Right atrium auricular region (tissue), 2 donors: ENCODE data around the gene PTTG1. TPM values are rescaled to one million over a fixed set of nuclear protein-coding genes. Genes with fewer than 3 reads are reported as not detected.

Experiments
- DNase-seq: peaks from one replicate; pipeline ENCODE4 v3.0.0-alpha.2; 2019; ENCODE audit warnings: low spot score
- H3K27ac ChIP-seq, 2 donors: fragments of 200-600 bp; sonication (generic); 1 replicate in 1 of 2; 2 replicates in 1 of 2; pipeline ENCODE4 v1.5.1; 2016 to 2019
- H3K27me3 ChIP-seq, 2 donors: fragments of 200-600 bp; sonication (generic); one replicate each; pipeline versions ENCODE4 v1.5.1 to v1.6.0; 2017 to 2019
- H3K36me3 ChIP-seq: fragments of 200-600 bp; sonication (generic); one replicate; pipeline ENCODE4 v1.5.1; 2016
- H3K4me1 ChIP-seq, 2 donors: fragments of 200-600 bp; sonication (generic); one replicate each; pipeline versions ENCODE4 v1.5.1 to v1.6.0; 2017 to 2019
- H3K4me3 ChIP-seq, 2 donors: fragments of 200-600 bp; sonication (generic); 1 replicate in 1 of 2; 2 replicates in 1 of 2; pipeline ENCODE4 v1.5.1; 2017 to 2019; ENCODE audit warnings: mild to moderate bottlenecking in 1 of 2, moderate library complexity in 1 of 2
- H3K9me3 ChIP-seq, 2 donors: fragments of 200-600 bp; sonication (generic); one replicate each; pipeline ENCODE4 v1.5.1; 2019
- CTCF ChIP-seq, 2 donors: fragments of 200-600 bp; sonication (generic); IDR thresholded peaks; one replicate each; pipeline ENCODE4 v1.5.1; 2019; ENCODE audit warnings: antibody characterized with exemption in 2 of 2
- total RNA-seq, 2 donors: library from RNA; depleted of rRNA; stranded (reverse); fragments of >200 nt; gene quantifications; one replicate each; pipeline ENCODE4 v1.1.0, GENCODE V29; 2016

PTTG1 gene
- total RNA-seq, 2 donors from 2014 or later = 4.0 to 5.9 TPM

GRCh38 chr5:160457252-160457651 is 35.6 kb downstream of the PTTG1 start:
- H3K4me1 ChIP-seq = peaks cover 0 to 5% of the 10 kb centered on the region in 2 donors
- no peak for TF ChIP-seq CTCF (IDR thresholded peaks at IDR 0.05)
- no peak for DNase-seq
- no peaks in the 10 kb centered on the region for H3K27me3 ChIP-seq
- H3K4me3 ChIP-seq = no peak overlapping the region
- H3K9me3 ChIP-seq = no peaks in the 10 kb centered on the region
- H3K27ac ChIP-seq = no peak overlapping the region
- no peaks in the 10 kb centered on the region for H3K36me3 ChIP-seq

GRCh38 chr5:160458806-160459800 is 37.4 kb downstream of the PTTG1 start:
- DNase-seq = no peak
- H3K27ac ChIP-seq = peak overlapping the region in 1 of 2 donors; percentile 29
- H3K9me3 ChIP-seq = no peaks in the 10 kb centered on the region
- TF ChIP-seq CTCF (IDR thresholded peaks at IDR 0.05) = no peak
- H3K4me3 ChIP-seq = no peak overlapping the region
- no peaks in the 10 kb centered on the region for H3K36me3 ChIP-seq
- no peaks in the 10 kb centered on the region for H3K4me1 ChIP-seq
- no peaks in the 10 kb centered on the region for H3K27me3 ChIP-seq

- DNase-seq = no peak
- TF ChIP-seq CTCF (IDR thresholded peaks at IDR 0.05) = no peak
- no peak overlapping the region for H3K27ac ChIP-seq
- H3K4me1 ChIP-seq = no peaks in the 10 kb centered on the region
- H3K4me3 ChIP-seq = no peak overlapping the region
- no peaks in the 10 kb centered on the region for H3K36me3 ChIP-seq
- no peaks in the 10 kb centered on the region for H3K9me3 ChIP-seq
- no peaks in the 10 kb centered on the region for H3K27me3 ChIP-seq
Observed at GRCh38 chr5:160460377-160461049, 38.9 kb downstream of the PTTG1 start.

GRCh38 chr5:160461378-160461777 is 39.7 kb downstream of the PTTG1 start:
- DNase-seq = no peak
- H3K27me3 ChIP-seq = no peaks in the 10 kb centered on the region
- H3K27ac ChIP-seq = no peak overlapping the region
- no peaks in the 10 kb centered on the region for H3K4me1 ChIP-seq
- no peak for TF ChIP-seq CTCF (IDR thresholded peaks at IDR 0.05)
- no peaks in the 10 kb centered on the region for H3K9me3 ChIP-seq
- no peak overlapping the region for H3K4me3 ChIP-seq
- H3K36me3 ChIP-seq = no peaks in the 10 kb centered on the region

GRCh38 chr5:160462167-160462566 is 40.5 kb downstream of the PTTG1 start:
- Histone ChIP-seq H3K9me3 (no peaks in the 10 kb centered on the region), H3K4me3 (no peak overlapping the region), H3K27me3 (no peaks in the 10 kb centered on the region), H3K27ac (no peak overlapping the region), H3K36me3 (no peaks in the 10 kb centered on the region), H3K4me1 (peaks cover 0 to 4% of the 10 kb centered on the region in 2 donors)
- TF ChIP-seq CTCF (IDR thresholded peaks at IDR 0.05) = no peak
- DNase-seq = no peak
